ENCODE data around the gene MSI2.

DNA sequence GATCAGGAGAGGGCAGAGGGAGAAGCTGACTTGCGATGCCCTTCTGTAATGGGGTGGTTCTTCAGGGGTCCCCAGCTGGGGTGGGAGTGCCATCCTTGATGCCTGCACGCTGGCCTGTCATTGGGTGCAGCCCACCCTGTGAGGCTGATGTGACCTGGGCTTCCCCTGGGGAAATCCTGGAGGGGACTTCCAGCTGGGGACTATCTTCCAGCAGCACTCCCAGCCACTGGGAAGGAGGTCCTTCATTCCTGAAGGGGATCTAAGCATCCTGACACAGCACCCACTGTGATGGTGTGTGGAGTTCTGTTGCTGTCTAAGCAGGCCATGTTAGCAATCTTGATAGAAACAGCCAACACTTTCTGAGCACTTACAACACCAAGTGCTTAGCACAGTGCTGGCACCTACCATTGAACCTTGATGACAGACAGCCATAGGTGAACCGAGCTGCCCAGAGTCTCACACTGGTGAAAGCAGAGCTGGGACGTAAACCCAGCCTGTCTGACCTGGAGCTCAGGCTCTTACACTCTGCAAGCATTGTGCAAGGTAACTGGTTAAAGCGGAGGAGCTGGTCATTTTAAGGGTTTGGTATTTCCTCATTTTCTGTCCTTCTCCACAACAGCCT, 277.5 kb downstream of the MSI2 start:
- TF ChIP-seq CTCF (conservative IDR thresholded peaks at IDR 0.05; ENCODE audit: low read length) = no peak
- TF ChIP-seq EZH2phosphoT487 (IDR thresholded peaks at IDR 0.05; ENCODE audit: borderline replicate concordance, low read depth, low read length) = no peak
